HG02938 (cell line): ENCODE measurements around the gene FRMPD4.

Source experiments
- ATAC-seq: cut with Tn5 transposase; IDR thresholded peaks from one replicate; pipeline ENCODE4 v1.9.1; 2021; ENCODE audit warnings: mild to moderate bottlenecking, moderate library complexity; ENCODE audit not compliant: unreplicated experiment

Gene FRMPD4

GRCh38 chrX:12611471-12611870 lies 473.2 kb downstream of the FRMPD4 start:
- ATAC-seq, result no peak

GRCh38 chrX:12614266-12614665 lies 476.0 kb downstream of the FRMPD4 start:
- ATAC-seq, result no peak

- ATAC-seq, result no peak
These were observed 476.8 kb downstream of the FRMPD4 start for GRCh38 chrX:12615061-12615460.

DNA sequence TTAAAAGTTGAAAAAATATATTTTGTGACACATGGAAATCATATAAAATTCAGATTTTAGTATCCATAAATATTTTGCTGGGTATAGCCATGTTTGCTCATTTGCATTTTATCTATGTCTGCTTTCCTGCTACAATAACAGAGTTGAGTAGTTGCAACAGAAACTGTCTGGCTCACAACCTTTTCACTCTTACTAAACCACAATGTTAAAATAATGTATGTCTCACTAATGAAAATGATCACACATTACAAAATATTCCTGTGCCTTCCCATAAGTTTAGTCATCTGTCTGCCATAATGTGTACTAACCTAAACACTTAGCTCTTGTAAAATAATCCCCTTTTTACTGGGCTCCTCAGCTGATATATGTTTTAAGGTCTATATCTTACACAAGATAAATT lies 479.0 kb downstream of the FRMPD4 start:
- no peak for ATAC-seq

DNA sequence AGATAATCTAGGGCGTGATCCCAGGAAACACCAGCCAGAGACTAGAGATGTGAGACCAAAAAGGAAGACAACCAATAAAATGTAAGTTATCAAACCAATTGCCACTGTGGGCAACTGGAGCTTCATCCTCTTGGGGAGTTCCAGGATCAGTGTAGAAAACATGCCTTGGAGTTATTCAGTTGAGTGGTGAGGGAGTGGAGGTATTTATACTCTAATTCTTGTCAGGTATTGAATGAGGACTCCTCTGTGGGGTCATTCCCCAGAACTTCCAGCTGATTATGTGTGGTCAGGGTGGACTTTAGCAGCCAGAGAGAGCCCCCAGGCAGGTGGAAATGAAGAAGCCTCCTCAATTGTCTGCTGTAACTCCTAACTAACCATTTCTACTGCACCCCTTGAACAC lies 509.0 kb downstream of the FRMPD4 start:
- no peak for ATAC-seq

GRCh38 chrX:12648995-12649394 lies 510.7 kb downstream of the FRMPD4 start:
- ATAC-seq, result no peak

DNA sequence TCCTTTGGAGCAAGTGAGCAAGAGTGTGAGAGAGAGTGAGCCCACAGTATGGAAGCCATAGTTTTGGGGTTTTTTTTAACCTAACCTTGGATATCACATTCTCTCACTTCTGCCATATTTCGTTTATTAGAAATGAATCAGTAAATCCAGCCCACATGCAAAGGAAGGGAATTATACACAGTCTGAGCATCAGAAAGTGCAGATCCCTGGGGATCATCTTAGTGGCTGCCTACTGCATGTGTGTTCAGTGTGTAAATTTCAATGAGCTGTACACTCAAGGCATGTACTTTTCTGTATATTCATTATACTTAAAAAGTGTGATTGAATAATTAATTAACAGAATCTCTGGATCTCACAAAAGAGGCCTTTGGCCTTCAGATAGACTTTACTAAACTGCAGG lies 519.2 kb downstream of the FRMPD4 start:
- ATAC-seq, result no peak

DNA sequence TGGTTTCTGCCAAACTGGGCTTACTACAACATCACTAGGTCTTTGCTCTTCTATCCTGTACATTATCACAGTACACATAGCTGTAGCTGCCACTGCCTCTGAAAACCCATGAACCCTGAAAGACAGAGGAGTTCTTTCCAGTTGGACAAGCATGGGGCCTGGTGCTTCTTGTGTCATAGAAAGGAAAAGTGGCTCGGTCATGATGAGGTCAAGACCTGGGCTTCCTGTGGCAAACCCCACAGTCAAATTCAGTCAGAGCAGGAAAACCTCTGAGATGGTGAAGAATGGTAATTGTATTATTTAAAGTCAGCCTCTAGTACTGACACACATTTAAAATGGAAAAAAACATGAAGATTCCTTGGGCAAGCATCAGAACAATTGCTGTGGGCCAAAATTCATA lies 519.6 kb downstream of the FRMPD4 start:
- ATAC-seq, result no peak

DNA sequence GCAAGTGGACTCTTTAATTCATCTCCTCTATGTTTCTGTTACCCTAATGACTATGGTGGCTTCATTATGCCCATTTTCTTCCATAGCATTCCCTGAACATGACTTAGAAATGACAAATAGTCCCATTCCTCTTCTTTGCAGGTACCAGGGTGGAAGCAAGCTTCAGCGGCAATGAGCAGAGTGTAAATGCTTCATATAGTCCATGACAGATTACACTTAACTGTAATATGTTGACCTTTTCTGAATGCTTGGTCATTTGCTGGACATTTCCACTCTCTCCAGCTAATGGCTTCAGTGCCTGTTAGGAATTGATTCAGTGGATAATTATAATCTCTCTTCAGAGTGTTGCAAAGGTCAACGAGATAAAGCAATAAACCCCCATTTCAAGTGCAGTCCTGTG lies 523.2 kb downstream of the FRMPD4 start:
- ATAC-seq, result no peak

DNA sequence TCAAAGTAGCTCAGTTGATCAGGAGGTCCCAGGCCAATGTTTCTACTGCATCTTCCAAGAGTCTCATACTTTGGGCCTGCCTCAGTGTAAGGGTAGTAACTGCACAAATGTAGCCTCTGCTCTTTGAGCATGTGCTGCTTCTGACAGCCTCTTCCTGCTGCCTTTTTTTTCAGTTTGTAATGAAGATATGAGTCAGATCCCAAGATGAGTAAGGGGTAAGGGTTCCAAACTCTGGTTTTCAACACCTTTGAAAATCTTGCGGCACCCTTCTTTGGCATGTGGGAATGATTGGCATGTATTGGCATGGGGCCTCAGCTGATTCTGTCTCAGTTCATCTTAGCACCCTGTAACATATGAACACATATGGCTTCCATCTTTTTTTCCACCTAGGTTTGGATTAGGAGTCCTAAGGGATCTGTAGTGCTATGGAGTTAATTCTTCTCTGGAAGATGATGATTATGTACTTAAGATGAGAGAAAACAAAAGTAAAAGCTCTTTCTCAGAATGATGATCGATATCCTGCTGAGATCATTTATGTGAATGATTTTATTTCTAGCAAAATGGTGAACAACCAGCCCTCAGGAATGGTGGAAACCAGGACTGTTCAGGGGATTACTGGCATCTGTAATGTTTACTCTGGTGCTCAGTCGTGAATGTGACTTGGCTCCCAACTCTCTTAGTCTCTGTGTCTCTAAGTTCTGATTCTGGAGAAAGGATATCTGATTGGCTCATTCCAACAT lies 534.3 kb downstream of the FRMPD4 start:
- no peak for ATAC-seq

GRCh38 chrX:12673487-12673886 lies 535.2 kb downstream of the FRMPD4 start:
- ATAC-seq, result no peak

- ATAC-seq, result no peak
These were observed 541.2 kb downstream of the FRMPD4 start for GRCh38 chrX:12679522-12679921.

DNA sequence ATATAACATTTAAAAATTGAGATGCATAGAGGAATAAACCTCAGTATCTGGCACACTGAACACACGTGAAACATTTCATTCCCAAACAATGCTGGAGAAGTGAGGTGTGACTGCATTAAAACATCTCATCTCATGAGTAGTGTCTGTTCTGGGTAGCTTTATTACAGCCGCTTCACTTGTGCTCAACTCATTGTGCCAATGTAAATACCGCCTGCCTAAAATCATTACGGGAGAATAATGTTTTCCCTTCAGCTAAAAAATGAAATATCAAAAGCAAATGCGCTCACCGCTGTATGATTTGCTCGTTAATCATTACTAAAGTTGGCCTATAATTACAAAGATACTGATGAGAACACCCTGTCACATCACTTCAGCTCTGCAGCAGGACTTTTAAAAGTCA lies 542.8 kb downstream of the FRMPD4 start:
- no peak for ATAC-seq

DNA sequence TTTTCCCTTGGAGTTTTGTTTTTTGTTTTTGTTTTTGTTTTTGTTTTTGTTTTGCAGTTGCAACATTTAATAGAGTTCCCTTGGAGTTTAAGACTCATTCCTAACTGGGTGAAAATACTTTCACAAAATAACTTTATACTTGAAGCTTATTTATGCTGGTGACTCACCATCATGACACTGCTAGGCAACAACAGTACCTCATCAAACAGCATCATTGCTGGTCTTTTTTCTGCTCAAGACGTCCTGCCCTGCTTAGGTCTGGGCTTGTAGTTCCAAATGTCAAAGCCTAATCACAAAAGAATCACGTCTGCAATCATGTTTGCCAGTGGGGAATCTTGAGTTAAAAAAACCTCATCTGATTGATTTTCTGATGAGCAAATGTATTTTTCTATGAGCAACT lies 547.3 kb downstream of the FRMPD4 start:
- ATAC-seq, result no peak

GRCh38 chrX:12686331-12686730 lies 548.1 kb downstream of the FRMPD4 start:
- ATAC-seq, result no peak

DNA sequence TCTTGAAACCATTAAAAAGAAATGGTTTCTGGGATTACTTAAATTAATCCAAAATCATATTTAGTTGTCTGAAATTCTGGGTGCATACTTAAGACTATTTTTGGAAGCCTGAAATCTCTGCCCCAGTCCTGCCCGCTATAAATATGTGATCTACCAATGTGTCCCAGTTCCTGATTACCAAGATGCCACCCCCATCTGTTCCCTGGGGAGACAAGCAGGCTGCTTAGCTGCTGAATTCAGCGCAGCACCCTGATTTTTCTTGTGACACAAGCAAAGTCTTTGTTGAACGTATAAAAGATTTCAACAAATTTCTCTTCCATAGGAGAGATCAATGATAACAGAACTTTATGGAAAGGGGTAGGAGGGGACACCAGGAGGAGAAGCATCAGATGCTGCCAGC lies 552.4 kb downstream of the FRMPD4 start:
- no peak for ATAC-seq

GRCh38 chrX:12693754-12694153 lies 555.5 kb downstream of the FRMPD4 start:
- ATAC-seq, result no peak

GRCh38 chrX:12700745-12701144 lies 562.5 kb downstream of the FRMPD4 start:
- no peak for ATAC-seq

DNA sequence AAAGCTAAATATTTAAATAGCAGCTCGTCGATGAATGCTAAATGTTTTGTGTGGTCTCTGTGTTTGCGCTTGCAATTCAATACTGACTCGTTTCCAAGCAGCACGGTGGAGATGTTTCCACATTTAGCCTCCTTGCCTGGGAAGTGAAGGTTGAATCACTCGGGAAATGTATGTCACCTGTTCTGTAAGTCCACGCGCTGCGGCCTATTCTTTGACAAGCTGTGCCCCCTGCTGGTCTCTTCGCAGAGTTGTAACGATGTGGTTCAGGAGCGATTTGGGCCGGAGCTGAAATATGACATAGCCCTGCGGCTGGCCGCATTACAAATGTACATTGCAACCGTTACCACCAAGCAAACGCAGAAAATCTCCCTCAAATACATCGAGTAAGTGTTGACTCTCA lies 563.4 kb downstream of the FRMPD4 start:
- no peak for ATAC-seq

GRCh38 chrX:12702509-12703091 lies 564.3 kb downstream of the FRMPD4 start:
- ATAC-seq, result no peak

- ATAC-seq, result no peak
These were observed 566.4 kb downstream of the FRMPD4 start for GRCh38 chrX:12704706-12705105.

GRCh38 chrX:12709047-12709446 lies 570.8 kb downstream of the FRMPD4 start:
- ATAC-seq, result no peak
